ENCODE measurements around the gene TCF4.

Gene TCF4

GRCh38 chr18:55464581-55464980 is 123.4 kb downstream of the TCF4 start:
- no peak overlapping the region for H3K9ac ChIP-seq (ENCODE audit: low read length)
- H3K4me3 ChIP-seq (ENCODE audit: low read length): no peak overlapping the region
- H3K36me3 ChIP-seq (ENCODE audit: control insufficient read depth, low read depth, low read length): peaks cover 16% of the 10 kb centered on the region
- H3K27me3 ChIP-seq (ENCODE audit: control insufficient read depth, insufficient read depth, low read length): no peaks in the 10 kb centered on the region
- no peak overlapping the region for H3K27ac ChIP-seq (ENCODE audit: low read length)
- peaks cover 48% of the 10 kb centered on the region for H3K4me1 ChIP-seq (ENCODE audit: control insufficient read depth, low read depth, low read length)
- H3K9me3 ChIP-seq (ENCODE audit: control insufficient read depth, low read depth, low read length): no peaks in the 10 kb centered on the region

GRCh38 chr18:55462652-55463051 is 125.3 kb downstream of the TCF4 start:
- Histone ChIP-seq H3K9me3 (ENCODE audit: control insufficient read depth, low read depth, low read length) (no peaks in the 10 kb centered on the region), H3K27ac (ENCODE audit: low read length) (no peak overlapping the region), H3K4me3 (ENCODE audit: low read length) (no peak overlapping the region), H3K9ac (ENCODE audit: low read length) (no peak overlapping the region), H3K27me3 (ENCODE audit: control insufficient read depth, insufficient read depth, low read length) (no peaks in the 10 kb centered on the region), H3K36me3 (ENCODE audit: control insufficient read depth, low read depth, low read length) (peaks cover 16% of the 10 kb centered on the region), H3K4me1 (ENCODE audit: control insufficient read depth, low read depth, low read length) (peaks cover 47% of the 10 kb centered on the region)

- H3K4me1 ChIP-seq (ENCODE audit: control insufficient read depth, low read depth, low read length): peaks cover 44% of the 10 kb centered on the region
- H3K27ac ChIP-seq (ENCODE audit: low read length): peak overlapping the region; percentile 43
- H3K9me3 ChIP-seq (ENCODE audit: control insufficient read depth, low read depth, low read length): no peaks in the 10 kb centered on the region
- H3K4me3 ChIP-seq (ENCODE audit: low read length): no peak overlapping the region
- H3K27me3 ChIP-seq (ENCODE audit: control insufficient read depth, insufficient read depth, low read length): no peaks in the 10 kb centered on the region
- H3K36me3 ChIP-seq (ENCODE audit: control insufficient read depth, low read depth, low read length): peaks cover 16% of the 10 kb centered on the region
- no peak overlapping the region for H3K9ac ChIP-seq (ENCODE audit: low read length)
Observed at GRCh38 chr18:55461848-55462247, 126.1 kb downstream of the TCF4 start.

- H3K4me3 ChIP-seq (ENCODE audit: low read length): no peak overlapping the region
- no peaks in the 10 kb centered on the region for H3K27me3 ChIP-seq (ENCODE audit: control insufficient read depth, insufficient read depth, low read length)
- H3K9ac ChIP-seq (ENCODE audit: low read length): no peak overlapping the region
- H3K9me3 ChIP-seq (ENCODE audit: control insufficient read depth, low read depth, low read length): no peaks in the 10 kb centered on the region
- H3K4me1 ChIP-seq (ENCODE audit: control insufficient read depth, low read depth, low read length): peaks cover 26% of the 10 kb centered on the region
- H3K27ac ChIP-seq (ENCODE audit: low read length): no peak overlapping the region
- H3K36me3 ChIP-seq (ENCODE audit: control insufficient read depth, low read depth, low read length): peaks cover 16% of the 10 kb centered on the region
Observed at GRCh38 chr18:55458456-55459203, 129.4 kb downstream of the TCF4 start.

GRCh38 chr18:55457028-55457427 is 131.0 kb downstream of the TCF4 start:
- H3K36me3 ChIP-seq (ENCODE audit: control insufficient read depth, low read depth, low read length): peaks cover 4% of the 10 kb centered on the region
- peaks cover 26% of the 10 kb centered on the region for H3K4me1 ChIP-seq (ENCODE audit: control insufficient read depth, low read depth, low read length)
- H3K9ac ChIP-seq (ENCODE audit: low read length): no peak overlapping the region
- no peak overlapping the region for H3K27ac ChIP-seq (ENCODE audit: low read length)
- no peaks in the 10 kb centered on the region for H3K27me3 ChIP-seq (ENCODE audit: control insufficient read depth, insufficient read depth, low read length)
- no peak overlapping the region for H3K4me3 ChIP-seq (ENCODE audit: low read length)
- no peaks in the 10 kb centered on the region for H3K9me3 ChIP-seq (ENCODE audit: control insufficient read depth, low read depth, low read length)

GRCh38 chr18:55455938-55456337 is 132.1 kb downstream of the TCF4 start:
- Histone ChIP-seq H3K4me1 (ENCODE audit: control insufficient read depth, low read depth, low read length) (peaks cover 26% of the 10 kb centered on the region), H3K27me3 (ENCODE audit: control insufficient read depth, insufficient read depth, low read length) (no peaks in the 10 kb centered on the region), H3K9me3 (ENCODE audit: control insufficient read depth, low read depth, low read length) (no peaks in the 10 kb centered on the region), H3K36me3 (ENCODE audit: control insufficient read depth, low read depth, low read length) (peaks cover 4% of the 10 kb centered on the region), H3K4me3 (ENCODE audit: low read length) (no peak overlapping the region), H3K27ac (ENCODE audit: low read length) (no peak overlapping the region), H3K9ac (ENCODE audit: low read length) (no peak overlapping the region)

- no peak overlapping the region for H3K4me3 ChIP-seq (ENCODE audit: low read length)
- no peak overlapping the region for H3K27ac ChIP-seq (ENCODE audit: low read length)
- H3K27me3 ChIP-seq (ENCODE audit: control insufficient read depth, insufficient read depth, low read length): no peaks in the 10 kb centered on the region
- H3K9ac ChIP-seq (ENCODE audit: low read length): no peak overlapping the region
- no peaks in the 10 kb centered on the region for H3K9me3 ChIP-seq (ENCODE audit: control insufficient read depth, low read depth, low read length)
- H3K4me1 ChIP-seq (ENCODE audit: control insufficient read depth, low read depth, low read length): peaks cover 7% of the 10 kb centered on the region
- no peaks in the 10 kb centered on the region for H3K36me3 ChIP-seq (ENCODE audit: control insufficient read depth, low read depth, low read length)
Observed at GRCh38 chr18:55453186-55453585, 134.8 kb downstream of the TCF4 start.

GRCh38 chr18:55452123-55452611 is 135.8 kb downstream of the TCF4 start:
- Histone ChIP-seq H3K27me3 (ENCODE audit: control insufficient read depth, insufficient read depth, low read length) (no peaks in the 10 kb centered on the region), H3K4me1 (ENCODE audit: control insufficient read depth, low read depth, low read length) (peaks cover 6% of the 10 kb centered on the region), H3K27ac (ENCODE audit: low read length) (no peak overlapping the region), H3K9me3 (ENCODE audit: control insufficient read depth, low read depth, low read length) (no peaks in the 10 kb centered on the region), H3K4me3 (ENCODE audit: low read length) (no peak overlapping the region), H3K36me3 (ENCODE audit: control insufficient read depth, low read depth, low read length) (no peaks in the 10 kb centered on the region), H3K9ac (ENCODE audit: low read length) (no peak overlapping the region)

GRCh38 chr18:55449412-55450140 is 138.4 kb downstream of the TCF4 start:
- peaks cover 12% of the 10 kb centered on the region for H3K9me3 ChIP-seq (ENCODE audit: control insufficient read depth, low read depth, low read length)
- no peaks in the 10 kb centered on the region for H3K36me3 ChIP-seq (ENCODE audit: control insufficient read depth, low read depth, low read length)
- no peaks in the 10 kb centered on the region for H3K27me3 ChIP-seq (ENCODE audit: control insufficient read depth, insufficient read depth, low read length)
- no peaks in the 10 kb centered on the region for H3K4me1 ChIP-seq (ENCODE audit: control insufficient read depth, low read depth, low read length)
- no peak overlapping the region for H3K27ac ChIP-seq (ENCODE audit: low read length)
- H3K9ac ChIP-seq (ENCODE audit: low read length): no peak overlapping the region
- no peak overlapping the region for H3K4me3 ChIP-seq (ENCODE audit: low read length)

- Histone ChIP-seq H3K9ac (ENCODE audit: low read length) (no peak overlapping the region), H3K4me3 (ENCODE audit: low read length) (no peak overlapping the region), H3K36me3 (ENCODE audit: control insufficient read depth, low read depth, low read length) (no peaks in the 10 kb centered on the region), H3K9me3 (ENCODE audit: control insufficient read depth, low read depth, low read length) (peaks cover 12% of the 10 kb centered on the region), H3K27me3 (ENCODE audit: control insufficient read depth, insufficient read depth, low read length) (no peaks in the 10 kb centered on the region), H3K4me1 (ENCODE audit: control insufficient read depth, low read depth, low read length) (peaks cover 3% of the 10 kb centered on the region), H3K27ac (ENCODE audit: low read length) (peak overlapping the region; percentile 18)
Observed at GRCh38 chr18:55448420-55448819, 139.6 kb downstream of the TCF4 start.

- Histone ChIP-seq H3K4me3 (ENCODE audit: low read length) (no peak overlapping the region), H3K4me1 (ENCODE audit: control insufficient read depth, low read depth, low read length) (peaks cover 8% of the 10 kb centered on the region), H3K36me3 (ENCODE audit: control insufficient read depth, low read depth, low read length) (no peaks in the 10 kb centered on the region), H3K27ac (ENCODE audit: low read length) (no peak overlapping the region), H3K9ac (ENCODE audit: low read length) (no peak overlapping the region), H3K9me3 (ENCODE audit: control insufficient read depth, low read depth, low read length) (peaks cover 12% of the 10 kb centered on the region), H3K27me3 (ENCODE audit: control insufficient read depth, insufficient read depth, low read length) (no peaks in the 10 kb centered on the region)
Observed at GRCh38 chr18:55447672-55448018, 140.3 kb downstream of the TCF4 start.

Data from iPS-18a (cell line).